ENCODE data around the gene TRIM17.

DNA sequence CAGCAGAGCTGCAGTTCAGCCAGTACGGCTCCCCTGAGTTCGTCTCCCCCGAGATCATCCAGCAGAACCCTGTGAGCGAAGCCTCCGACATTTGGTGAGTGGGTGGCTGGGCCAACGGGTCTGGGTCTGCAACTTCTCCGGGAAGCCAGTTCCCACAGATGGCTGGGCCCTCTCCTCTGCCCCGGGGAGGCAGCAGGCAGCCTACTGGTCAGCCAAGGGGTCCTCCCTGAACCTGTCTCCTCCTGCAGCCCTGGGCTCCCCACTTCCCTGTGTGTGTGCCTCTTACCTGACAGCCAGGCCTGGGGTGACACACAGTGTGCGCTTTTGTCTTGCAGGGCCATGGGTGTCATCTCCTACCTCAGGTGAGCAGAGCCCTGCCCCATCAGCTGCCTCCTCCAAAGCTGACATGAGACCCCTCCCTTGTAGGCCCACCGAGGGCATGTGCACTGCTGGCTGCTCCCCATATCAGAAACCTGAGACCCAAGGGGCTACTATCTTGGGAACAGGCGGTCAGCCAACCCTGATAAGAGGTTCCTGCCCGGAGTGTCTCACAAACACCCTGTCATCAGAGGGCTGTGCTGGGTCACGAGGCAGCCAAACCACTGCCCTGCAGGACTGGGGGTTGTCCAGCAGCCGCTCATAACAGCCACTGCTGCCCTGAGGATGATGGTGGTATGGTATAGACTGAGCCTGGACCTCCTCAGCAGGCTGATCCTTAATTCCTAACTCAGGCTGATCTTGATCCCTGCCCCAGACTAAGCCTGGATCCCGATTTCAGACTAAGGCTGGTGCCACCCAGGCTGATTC is 47.7 kb downstream of the TRIM17 start:
- TF ChIP-seq POLR2A (IDR thresholded peaks at IDR 0.05; ENCODE audit: low read depth) = no peak
- TF ChIP-seq, protein P1, sequence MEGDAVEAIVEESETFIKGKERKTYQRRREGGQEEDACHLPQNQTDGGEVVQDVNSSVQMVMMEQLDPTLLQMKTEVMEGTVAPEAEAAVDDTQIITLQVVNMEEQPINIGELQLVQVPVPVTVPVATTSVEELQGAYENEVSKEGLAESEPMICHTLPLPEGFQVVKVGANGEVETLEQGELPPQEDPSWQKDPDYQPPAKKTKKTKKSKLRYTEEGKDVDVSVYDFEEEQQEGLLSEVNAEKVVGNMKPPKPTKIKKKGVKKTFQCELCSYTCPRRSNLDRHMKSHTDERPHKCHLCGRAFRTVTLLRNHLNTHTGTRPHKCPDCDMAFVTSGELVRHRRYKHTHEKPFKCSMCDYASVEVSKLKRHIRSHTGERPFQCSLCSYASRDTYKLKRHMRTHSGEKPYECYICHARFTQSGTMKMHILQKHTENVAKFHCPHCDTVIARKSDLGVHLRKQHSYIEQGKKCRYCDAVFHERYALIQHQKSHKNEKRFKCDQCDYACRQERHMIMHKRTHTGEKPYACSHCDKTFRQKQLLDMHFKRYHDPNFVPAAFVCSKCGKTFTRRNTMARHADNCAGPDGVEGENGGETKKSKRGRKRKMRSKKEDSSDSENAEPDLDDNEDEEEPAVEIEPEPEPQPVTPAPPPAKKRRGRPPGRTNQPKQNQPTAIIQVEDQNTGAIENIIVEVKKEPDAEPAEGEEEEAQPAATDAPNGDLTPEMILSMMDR (IDR thresholded peaks at IDR 0.05) = no peak
